Left hindlimb (tissue), 1 donor: Measurements from ENCODE around the gene PDLIM5.
"Not testable (repeated sequence)": the region's sequence is repeated elsewhere in the genome, so short reads cannot be mapped to it uniquely, and the experiment has no call there.

ENCODE experiments used
- DNase-seq: peaks from one replicate; pipeline ENCODE4 v3.0.0-alpha.2; 2018

Gene PDLIM5

DNA sequence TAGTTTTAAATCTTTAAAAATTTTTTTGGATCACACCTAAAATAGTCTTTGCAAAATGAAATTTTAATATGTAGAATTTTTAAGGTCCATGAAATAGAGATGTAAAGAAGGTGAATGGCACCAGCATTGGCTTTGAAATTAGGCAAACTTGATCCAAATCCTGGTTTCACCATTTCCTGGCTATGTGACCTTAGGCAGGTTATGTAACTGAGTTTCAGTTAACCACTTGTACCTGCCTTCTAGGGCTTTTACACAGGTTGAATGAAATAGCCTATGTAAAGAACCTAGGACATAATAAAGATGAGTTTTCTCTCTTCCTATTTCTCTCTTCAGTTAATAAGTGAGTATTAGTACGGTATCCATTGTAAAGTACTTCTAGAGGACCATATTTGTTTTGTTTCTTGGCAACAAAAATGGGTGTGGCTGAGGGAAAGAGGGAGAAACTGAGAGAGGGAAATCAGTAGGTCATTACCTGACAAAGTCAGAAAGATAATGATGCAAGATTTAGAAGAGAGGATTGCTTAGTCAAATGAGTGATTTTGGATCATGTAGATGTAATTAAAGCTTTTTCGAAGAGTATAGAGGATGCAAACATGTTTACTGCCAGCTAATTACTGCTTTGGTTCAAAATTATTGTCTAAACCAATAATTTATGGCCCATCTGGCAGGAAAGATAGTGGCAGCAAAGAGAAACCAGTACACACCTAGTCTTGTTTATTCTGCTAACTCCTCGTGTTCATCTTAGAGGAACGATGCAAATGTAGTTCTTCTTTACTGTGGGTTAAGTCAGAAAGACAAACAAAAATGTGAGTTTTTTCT is 81.9 kb downstream of the PDLIM5 start:
- DNase-seq: no peak

DNA sequence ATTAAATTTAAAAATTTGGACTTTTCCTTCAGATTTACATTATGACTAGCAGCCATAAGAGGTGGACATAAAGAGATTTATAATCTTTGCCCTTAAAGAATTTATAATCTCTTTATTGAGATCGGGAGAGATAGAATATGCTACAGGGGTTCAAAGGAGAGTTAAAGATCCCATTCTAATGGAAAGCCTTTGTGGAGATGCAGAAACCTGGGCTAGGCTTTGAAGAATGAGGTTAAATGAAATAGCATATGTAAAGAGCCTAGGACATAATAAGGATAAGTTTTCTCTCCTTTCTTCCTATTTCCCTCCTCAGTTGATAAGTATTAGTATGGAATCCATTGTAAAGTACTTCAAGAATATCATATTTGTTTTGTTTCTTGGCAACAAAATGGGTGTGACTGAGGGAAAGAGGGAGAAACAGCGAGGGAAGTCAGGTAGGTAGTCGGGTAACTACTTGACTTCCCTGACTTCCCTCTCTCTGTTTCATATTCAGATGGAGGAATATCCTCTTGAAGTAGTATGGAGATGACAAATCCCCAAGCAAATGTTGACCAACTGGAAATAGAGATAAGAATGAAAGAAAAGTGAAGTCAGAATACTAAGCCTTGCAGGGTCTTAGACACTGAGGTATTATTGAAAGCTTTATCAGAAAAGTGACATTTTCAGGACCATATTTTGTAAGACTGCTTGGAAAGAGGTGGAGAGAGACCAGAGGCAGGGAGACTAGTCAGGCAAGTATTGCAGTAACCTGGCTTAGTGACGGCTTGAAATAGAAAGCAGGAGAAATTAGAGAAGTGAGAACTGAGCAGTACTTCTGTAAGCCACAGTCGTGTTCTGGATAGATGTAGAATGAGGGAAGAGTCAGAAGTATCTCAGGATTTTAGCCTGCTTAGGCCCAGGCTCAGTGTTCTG is 82.9 kb downstream of the PDLIM5 start:
- DNase-seq: no peak

DNA sequence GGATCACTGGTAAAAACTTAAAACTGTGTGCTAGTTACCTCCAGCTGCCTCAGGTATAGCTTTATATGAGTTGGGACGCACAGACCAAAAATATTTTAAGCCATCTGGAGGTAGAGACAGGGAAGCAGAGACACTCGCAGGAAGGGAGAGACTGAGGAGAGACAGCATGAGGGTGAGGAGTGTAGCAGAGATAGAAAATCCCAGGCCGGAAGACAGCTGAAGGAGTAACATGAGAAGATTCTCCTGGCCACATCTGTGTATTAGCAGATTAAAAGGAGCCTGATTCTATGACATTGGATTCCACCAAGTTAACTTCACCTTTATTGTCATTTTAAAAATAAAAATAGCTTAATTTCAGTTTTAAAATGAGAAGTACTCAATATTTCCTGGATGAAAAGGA is 84.3 kb downstream of the PDLIM5 start:
- DNase-seq: no peak

DNA sequence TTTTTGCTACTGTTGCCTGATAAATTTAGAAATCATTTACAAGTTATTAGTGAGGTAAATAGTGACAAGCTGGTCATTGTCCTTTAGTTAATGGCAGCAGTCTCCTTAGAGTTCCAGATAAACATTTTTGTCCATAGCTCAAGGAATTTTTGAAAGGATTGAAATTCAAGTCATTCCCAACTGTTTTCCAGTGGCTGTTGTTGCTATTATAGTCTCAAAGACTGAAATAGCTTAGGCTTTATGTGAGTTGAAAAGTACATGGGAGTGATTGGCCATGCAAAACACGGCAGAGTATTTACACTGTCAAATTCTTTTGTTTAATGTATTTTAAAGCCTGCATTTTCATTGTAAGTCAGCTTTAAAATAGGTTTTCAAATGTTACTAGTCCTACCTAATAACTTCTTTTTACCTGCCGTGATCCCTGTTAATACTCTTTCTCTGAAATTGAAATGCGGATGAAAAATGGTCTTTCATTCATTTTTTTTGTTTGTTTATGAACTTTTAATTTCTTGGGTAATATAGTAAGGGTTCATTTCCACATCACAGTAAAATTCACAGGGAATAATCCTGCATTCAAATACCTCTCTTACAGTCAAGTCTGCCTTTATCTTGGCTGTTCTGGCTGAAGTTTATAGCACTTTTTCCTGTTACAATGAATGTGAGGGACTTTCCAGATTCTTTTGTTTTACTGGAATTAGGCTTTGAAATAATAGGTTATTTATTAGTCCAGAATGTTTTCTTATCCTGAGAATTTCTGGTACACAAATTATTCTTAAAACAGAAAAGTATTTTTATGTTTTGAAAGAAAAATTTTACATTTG is 85.1 kb downstream of the PDLIM5 start:
- no peak for DNase-seq

DNA sequence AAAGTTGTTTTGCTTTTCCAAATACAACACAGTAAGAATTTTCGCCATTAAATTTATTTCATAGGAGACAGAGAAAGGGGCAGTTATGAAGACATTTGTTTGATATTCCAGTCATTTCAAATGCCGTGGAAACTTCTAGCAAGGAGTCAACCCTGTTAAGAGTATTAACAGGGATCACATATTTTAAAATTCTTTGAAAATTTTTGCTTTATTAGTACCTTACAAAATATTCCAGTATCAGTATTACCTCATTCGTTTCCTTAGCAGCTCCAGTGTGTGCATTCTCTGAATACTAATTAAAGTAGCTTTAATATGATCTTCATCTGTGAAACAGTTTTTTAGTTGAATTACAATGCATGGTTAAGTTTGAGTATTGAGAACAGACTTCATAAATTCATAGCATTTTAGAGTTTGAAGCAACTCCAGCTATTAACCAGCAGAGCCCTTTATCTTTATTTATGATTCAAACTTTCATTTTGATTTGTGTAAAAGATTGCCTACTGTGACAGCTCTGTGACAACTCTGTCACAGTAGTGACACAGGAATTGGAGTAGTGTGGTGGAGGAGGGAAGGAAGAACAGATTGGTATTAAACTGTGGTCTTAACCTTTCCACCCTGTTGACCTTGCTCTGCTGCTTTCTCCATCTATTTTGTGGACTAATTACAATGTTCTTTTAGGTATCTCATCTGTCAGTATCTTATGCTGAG is 86.3 kb downstream of the PDLIM5 start:
- no peak for DNase-seq

- no peak for DNase-seq
Observed at GRCh38 chr4:94540476-94540875, 88.7 kb downstream of the PDLIM5 start.

DNA sequence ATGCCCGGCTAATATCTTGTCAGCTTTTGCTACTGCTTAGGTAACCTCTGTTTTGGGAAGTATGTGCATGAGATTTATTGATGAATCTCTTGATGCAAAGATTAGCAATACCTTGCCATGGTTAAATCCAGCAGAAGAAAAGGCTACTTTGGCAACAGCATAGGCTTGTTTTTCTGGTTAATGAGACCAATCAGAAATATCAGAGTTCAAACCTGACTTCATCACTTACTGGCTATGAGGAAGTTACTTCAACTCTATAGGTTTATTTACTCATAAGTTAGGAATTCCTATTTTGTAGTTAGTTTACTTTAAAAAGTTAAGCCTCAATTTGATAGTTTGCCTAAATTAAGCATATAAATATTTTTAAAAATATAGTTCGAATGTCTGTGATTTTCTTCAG is 93.1 kb downstream of the PDLIM5 start:
- DNase-seq: no peak

- DNase-seq: no peak
Observed at GRCh38 chr4:94545296-94545695, 93.6 kb downstream of the PDLIM5 start.

DNA sequence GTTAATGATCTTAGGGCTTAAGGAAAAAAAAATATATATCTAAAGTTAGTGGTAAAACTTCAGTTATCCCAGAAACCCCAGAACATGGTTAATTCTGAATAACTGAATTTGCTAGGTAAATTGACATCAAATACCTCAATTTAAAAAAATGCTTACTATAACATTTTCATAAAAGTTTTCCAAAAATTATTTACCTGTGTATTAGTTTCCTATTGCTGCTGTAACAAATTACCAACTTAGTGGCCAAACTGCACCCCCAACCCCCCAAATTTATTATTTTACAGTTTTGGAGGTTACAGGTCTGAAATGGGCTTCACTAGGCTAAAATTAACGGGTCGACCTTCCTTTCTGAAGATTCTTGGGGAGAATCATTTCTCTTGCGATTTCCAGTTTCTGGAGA is 95.2 kb downstream of the PDLIM5 start:
- DNase-seq: no peak

- DNase-seq: no peak
Observed at GRCh38 chr4:94548571-94548970, 96.8 kb downstream of the PDLIM5 start.

GRCh38 chr4:94550352-94550751 is 98.6 kb downstream of the PDLIM5 start:
- no peak for DNase-seq

DNA sequence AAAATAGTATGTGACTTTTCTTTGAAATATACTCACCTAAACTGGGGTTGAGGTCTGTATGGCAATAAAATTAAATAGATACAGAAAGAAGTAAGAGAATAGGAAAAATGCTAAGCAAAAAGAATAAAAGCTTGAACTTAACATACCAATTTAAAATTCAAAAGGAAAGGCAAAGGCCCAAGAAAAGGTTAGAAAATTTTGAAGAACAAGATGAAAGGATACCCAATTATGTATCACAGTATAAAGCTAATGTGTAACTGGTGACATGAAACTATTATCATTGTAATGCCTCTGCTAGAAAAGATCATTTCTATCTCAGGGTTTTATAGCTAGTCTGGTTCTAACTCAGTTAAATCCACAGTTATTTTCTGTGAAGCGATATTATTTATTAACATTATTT is 99.1 kb downstream of the PDLIM5 start:
- DNase-seq: no peak

- no peak for DNase-seq
Observed at GRCh38 chr4:94551643-94552564, 100.2 kb downstream of the PDLIM5 start.

- not testable (repeated sequence) for DNase-seq
Observed at GRCh38 chr4:94556047-94556446, 104.3 kb downstream of the PDLIM5 start.

- DNase-seq: not testable (repeated sequence)
Observed at GRCh38 chr4:94557632-94558031, 105.9 kb downstream of the PDLIM5 start.

GRCh38 chr4:94558392-94558904 is 106.7 kb downstream of the PDLIM5 start:
- no peak for DNase-seq

- no peak for DNase-seq
Observed at GRCh38 chr4:94559351-94559806, 107.6 kb downstream of the PDLIM5 start.

DNA sequence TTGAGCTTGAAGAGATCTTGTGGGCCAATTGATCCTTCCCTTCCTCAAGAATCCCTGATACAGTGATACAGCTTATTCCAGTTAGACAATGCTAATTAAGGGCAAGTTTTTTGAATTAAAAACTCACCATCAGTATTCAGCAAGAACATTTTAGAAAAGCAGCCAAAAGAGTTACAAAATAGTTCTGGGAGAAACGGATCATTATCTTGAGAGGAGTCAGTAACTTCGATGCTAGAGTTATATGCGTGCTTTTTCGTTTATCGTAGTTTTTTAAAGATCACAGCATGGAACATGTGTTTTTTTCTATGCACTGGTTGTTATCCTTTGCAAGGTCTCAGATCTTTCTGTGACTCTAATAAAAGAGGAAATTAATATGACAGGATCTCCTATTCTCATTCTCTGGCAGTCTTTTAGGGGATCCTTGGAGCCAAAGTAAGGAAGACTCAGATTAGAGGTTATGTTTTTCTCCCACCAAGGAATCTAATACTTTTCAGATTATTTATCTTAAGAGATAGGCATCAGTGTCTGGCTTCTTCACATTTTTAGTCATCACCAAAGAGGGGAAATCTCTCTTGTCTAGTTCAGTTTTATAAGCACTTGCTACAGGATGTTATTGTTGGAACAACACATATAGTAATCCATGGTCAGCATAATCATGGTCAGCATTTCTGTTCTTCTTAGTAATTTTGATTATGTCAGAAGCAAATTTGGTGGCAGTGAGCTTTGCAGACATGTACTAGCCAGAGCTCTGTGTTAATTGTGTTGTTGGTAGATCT is 109.7 kb downstream of the PDLIM5 start:
- no peak for DNase-seq

DNA sequence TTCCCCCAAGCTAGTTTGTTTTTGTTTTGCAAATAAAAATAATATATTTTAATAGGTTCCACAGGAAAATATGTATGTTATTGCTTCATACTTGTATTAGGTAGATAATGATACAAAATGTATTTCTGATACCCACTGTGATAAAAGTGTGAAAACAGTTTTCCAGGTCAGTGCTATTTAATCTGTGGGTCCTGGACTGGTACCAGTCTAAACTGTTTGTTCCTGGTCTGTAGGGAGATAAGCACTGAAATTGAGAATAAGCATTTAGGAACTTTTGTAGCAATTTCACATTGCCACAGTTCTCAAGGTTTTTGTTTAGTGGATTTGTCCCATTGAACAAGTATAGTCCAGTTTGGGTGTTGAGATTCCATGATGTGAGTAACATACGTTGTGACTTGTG is 110.5 kb downstream of the PDLIM5 start:
- no peak for DNase-seq

DNA sequence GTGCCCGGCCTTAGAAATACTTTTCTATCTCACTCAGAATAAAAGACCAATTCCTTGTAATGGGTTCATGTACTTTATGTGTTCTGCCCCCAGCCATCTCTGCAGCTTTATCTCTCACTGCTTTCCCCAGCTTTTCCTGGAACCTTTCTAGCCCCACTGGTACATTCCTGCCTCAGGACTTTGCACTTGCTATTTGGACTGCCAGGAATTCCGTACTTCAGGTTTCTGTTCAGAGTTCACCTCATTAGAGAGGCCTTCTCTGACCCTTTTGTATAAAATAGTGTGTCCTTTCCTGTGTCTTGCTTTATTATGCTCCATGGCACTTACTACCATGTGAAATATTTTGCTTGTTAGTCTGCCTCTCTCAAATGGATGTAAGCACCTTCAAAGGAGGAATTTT is 112.5 kb downstream of the PDLIM5 start:
- DNase-seq: no peak
